Measurements from ENCODE around the gene WDR87.
"Not testable (repeated sequence)": the region's sequence is repeated elsewhere in the genome, so short reads cannot be mapped to it uniquely, and the experiment has no call there.

Gene WDR87

GRCh38 chr19:37931881-37932655, 25.7 kb upstream of the WDR87 start:
- DNase-seq (ENCODE audit: low read depth in 2 of 2, low spot score in 1 of 2) = no peak

DNA sequence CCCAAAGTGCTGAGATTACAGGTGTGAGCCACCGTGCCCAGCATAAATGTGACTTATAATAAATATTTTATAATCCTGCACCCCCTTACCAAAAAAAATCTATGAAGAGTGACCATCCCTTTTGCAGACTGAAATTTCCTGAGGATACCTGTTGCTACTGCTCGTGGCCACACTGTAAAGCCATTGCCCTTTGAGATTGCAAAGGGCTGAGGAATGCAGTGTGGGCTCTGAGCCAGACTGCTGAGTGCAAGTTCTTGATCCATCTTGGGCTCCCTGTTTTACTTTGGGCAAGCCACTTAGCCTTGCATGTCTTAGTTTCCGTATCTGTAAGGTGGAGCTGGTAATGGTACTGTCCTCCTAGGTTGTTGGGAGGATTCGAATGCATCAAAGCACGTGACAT, 24.0 kb upstream of the WDR87 start:
- DNase-seq (ENCODE audit: low read depth in 2 of 2, low spot score in 1 of 2) = no peak

- DNase-seq (ENCODE audit: low read depth in 2 of 2, low spot score in 1 of 2) = no peak
These were observed 23.0 kb upstream of the WDR87 start for GRCh38 chr19:37929355-37929923.

DNA sequence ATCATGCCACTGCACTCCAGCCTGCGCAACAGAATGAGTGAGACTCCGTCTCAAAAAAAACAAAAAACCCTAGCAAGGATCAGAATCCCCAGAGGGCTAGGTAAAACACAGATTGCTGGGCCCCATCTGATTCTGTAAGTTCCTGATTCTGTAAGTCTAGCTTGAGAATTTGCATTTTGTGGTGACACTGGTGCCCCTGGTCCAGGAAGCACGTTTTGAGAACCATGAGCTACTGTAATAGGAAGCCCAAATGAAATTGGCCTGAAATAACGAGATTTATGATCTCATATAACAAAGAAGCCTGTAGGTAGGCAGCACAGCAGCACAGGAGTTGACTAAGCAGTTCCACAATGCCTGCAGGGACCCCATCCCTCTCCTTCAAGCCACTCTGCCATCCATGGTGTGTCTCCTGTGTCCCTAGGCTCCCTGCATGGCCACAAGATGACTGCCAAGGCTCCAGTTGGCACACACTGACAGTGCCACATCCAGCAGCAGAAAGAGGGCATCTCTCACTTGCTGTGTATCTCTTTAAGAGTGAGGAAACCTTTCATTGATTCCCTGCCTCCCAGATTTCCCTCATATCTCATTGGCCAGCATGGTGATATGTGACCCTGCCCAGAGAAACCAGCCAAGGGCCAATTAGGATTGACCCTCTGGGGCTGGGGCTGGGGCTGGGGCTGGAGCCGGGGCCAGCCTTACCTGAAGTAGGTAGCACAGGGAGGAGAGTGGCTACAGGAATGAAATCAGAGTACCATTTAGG, 22.3 kb upstream of the WDR87 start:
- DNase-seq (ENCODE audit: low read depth in 2 of 2, low spot score in 1 of 2) = no peak

GRCh38 chr19:37926711-37927110, 20.3 kb upstream of the WDR87 start:
- DNase-seq (ENCODE audit: low read depth in 2 of 2, low spot score in 1 of 2) = no peak

DNA sequence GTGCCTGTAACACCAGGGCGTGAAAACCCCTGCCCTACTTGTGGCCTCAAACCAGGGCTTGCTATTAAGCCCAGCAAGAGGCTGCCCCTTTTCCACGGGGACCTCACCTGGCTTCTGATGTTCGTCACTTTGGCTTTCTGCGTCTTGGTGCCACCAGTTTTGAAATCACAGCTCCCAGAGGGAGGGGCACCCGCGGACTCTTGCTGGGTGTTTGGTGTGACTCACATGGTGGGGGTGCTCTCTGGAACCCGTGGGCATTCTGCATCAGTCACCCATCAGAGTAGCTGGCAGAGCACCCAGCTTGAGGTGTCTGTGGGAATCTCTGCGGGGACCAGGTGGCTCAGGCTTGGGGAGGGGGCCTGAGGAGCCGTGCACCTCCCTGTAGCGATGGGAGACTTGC, 19.9 kb upstream of the WDR87 start:
- DNase-seq (ENCODE audit: low read depth in 2 of 2, low spot score in 1 of 2) = no peak

DNA sequence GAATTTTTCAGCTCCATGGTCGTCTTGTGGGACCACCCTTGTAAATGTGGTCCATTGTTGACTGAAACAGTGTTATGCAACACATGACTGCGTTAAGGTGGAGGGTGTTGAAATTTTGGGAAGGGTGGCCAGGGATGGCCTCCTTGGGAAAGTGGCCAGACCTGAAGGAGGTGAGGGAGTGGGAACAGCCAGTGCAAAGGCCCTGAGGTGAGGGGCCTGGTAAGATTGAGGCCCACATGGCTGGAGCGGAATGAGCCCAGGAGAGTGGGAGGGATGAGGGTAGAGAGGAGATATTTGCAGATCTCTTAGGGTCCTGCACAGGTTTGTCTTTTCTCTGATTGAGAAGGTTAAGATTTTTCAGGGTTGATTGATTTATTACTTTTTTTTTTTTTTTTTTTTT, 18.8 kb upstream of the WDR87 start:
- DNase-seq (ENCODE audit: low read depth in 2 of 2, low spot score in 1 of 2) = no peak

DNA sequence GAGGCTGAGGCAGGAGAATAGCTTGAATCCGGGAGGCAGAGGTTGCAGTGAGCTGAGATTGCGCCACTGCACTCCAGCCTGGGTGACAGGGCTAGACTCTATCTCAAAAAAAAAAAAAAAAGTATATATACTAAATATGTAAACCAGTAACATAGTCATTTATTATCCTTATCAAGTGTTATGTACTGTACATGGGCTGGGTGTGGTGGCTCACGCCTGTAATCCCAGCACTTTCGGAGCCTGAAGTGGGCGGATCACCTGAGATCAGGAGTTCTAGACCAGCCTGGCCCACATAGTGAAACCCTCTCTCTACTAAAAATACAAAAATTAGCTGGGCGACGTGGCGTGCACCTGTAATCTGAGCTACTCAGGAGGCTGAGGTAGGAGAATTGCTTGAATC, 18.2 kb upstream of the WDR87 start:
- DNase-seq (ENCODE audit: low read depth in 2 of 2, low spot score in 1 of 2) = not testable (repeated sequence)

DNA sequence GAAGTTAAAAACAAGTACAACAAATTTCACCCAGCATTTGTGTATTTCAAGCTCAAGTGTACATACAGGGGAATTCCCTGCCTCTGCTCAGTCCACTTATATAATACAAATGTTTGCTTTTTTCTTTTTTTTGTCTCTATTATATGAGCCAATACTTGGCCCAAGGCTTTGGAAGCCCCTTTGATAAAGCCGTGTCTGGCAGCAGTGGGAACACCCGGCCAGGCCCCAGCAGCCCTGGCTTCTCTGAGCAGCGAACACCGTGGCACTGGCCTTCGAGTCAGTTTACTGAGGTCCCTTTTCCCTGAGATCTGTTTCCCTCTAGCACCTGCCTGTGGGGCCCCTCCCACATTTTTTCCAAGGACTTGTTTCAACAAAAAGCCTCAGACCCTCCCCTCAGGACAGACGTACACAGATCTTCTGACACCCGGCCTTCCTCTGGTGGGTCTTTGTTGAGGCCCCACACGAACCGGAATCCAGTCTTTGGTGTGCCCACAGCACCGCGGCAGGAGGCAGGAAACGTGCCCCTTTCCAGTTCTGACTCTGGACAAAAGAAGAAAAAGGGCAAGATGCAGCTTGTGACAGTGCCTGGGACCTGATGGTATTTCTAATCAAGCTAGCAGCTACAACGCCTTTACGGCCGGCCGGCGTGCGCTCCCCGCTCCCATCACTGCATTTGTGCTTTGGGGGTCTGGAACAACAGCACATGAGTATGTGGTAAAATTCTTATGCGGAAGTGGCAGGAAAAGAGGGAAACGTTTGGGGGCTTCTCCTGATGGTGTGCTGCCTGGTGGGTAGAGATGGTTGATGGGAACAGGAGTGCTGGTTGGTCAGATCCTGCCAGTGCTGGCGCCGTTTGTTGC, 14.4 kb upstream of the WDR87 start:
- DNase-seq (ENCODE audit: low read depth in 2 of 2, low spot score in 1 of 2) = no peak

DNA sequence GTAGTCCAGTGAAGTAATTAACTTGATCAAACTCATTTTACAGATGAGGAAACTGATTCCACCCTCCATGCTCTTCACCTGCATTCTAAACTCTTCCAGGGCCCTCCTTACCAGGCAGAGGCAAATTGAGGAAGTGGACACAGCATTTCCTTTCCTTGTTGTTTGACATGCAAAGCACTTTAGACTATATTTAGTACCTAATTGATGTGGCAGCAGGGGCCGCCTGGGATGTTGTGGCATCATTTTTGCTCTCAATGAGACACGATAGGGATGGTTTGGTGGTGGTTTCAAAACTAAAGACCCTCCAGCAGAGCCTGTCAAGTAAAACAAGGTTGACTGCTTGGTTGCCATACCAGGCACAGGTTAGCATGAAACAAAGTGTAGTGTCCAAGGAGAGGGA, 8.5 kb upstream of the WDR87 start:
- DNase-seq (ENCODE audit: low read depth in 2 of 2, low spot score in 1 of 2) = no peak

DNA sequence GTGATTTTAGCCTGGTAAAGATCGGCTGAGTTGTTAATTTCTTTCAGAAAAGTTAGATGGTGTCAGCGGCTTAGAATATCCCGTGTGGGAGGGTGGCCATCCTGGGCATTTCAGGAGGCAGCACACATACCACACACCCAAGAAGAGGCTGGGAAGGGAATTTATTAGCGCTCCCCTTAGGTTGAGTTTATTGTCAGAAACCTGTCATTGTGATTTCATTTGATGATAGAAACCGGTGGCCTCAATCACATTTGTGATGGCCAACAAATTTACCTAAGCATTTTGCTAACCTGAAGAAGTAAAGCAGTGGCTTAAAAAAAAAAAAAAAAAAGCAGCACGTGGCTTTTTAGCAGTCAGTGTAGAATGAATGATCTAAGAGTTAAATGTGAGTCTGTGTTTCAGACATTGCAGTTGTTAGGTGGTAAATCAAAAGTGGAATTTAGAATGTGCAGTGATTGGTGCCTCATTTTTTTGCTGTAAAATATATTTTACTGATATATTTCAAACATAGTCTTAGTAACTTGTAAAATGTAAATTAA, 3.3 kb upstream of the WDR87 start:
- DNase-seq (ENCODE audit: low read depth in 2 of 2, low spot score in 1 of 2) = no peak

GRCh38 chr19:37907735-37908455, 1.5 kb upstream of the WDR87 start:
- DNase-seq (ENCODE audit: low read depth in 2 of 2, low spot score in 1 of 2) = no peak

- DNase-seq (ENCODE audit: low read depth in 2 of 2, low spot score in 1 of 2) = peak; percentile 78 to 87
These were observed 708 bp upstream of the WDR87 start, which contains the start of gene SIPA1L3 for GRCh38 chr19:37906869-37907734. SIPA1L3 (plus strand) TSS chr19:37907208; CDS start chr19:38081566, 174,358 bp downstream.

DNA sequence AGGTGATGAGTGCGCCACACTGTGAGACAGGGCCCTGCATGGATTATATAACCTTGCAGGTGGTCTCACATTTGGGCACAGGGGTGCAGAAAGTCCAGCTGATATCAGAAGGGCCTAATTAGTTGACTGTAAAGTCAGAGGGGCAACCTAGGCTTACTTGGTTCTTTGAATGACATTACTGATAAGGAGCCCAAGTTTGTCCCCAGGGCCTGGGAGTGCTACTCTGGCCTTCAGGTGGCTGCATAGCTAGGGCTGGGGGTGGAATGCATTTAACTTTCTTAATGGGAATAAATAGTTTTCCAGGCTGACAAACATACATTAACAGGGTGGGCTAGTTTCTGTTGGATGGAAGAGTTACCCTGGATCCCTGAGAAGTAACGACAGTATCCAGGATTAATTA, 3.3 kb downstream of the WDR87 start:
- no peak for DNase-seq (ENCODE audit: low read depth in 2 of 2, low spot score in 1 of 2)

DNA sequence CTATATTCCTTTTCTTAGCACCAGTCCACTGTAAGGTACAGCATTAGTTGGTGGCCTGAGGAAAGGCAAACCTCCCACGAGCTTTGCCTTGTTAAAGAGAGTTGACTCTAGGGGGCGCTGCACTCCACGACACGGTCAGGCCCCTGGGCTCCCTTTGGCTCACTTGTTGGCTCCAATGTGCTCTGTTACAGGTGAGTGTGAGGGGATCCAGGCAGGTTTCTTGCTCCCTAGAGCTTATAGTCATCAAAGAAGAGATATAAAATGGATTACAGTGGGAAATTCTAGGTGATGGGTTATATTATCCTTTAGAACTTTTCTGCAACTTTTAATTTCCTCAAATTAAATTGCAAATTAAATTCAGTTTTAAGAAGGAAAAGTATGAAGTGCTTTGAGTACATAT, 3.7 kb downstream of the WDR87 start:
- DNase-seq (ENCODE audit: low read depth in 2 of 2, low spot score in 1 of 2) = peak; percentile 64 to 69

GRCh38 chr19:37899966-37900365, 6.4 kb downstream of the WDR87 start:
- DNase-seq (ENCODE audit: low read depth in 2 of 2, low spot score in 1 of 2) = no peak

- no peak for DNase-seq (ENCODE audit: low read depth in 2 of 2, low spot score in 1 of 2)
These were observed 6.9 kb downstream of the WDR87 start for GRCh38 chr19:37899453-37899852.

GRCh38 chr19:37896180-37896579, 10.2 kb downstream of the WDR87 start:
- DNase-seq (ENCODE audit: low read depth in 2 of 2, low spot score in 1 of 2) = no peak

GRCh38 chr19:37893845-37894575, 12.4 kb downstream of the WDR87 start:
- no peak for DNase-seq (ENCODE audit: low read depth in 2 of 2, low spot score in 1 of 2)

Data from stimulated activated CD8-positive, alpha-beta memory T cell treated with anti-CD3 and anti-CD28 coated beads, Interleukin-4, amount 100 ng/mL, for 1 hour (primary cell).